ENCODE data around the gene ATPAF1.

The ATPAF1 gene

DNA sequence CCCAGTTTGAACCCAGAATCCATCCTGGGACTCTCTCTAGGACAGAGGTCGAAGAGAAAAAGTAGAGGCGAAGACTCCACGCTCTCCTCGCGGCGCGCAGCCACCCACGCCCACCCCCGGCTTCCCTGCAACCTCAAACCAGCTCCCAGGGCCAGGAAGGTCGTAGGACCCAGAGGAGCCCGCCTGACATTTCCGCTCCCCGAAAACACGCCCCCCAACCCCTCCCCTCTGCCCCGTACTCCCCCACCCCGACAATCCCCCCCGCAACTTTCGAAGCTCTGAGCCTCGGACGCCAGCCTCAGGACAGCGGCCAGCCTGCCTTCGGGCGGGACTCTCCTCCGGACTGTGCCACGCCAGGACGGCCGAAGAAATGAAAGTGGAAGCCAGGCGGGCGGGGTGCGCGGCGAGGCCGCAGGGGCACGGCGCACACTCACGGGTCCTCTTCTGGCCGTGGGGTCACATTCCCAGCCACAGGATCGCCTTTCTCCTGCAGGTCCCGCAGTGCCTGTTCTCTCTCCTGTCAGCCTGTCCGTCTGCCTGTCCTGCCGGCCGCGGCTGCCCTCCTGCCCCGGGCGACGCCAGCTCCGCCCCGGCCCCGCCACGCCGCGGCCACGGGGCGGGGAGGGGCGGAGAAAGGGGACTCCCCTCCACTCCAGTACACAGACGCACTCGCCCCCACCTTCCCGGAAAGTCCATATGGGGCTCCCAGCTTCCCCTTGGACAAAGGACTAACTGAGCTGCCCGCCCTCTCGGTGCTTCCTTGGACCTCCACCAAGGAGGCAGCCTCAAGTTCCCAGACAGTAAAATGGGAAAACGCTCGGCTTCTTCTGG, 51.7 kb downstream of the ATPAF1 start, which contains the start of gene MOB3C:
Gene MOB3C, minus strand, starts transcription at position 535 of the 831 bp plus-strand sequence. CDS start 3,490 bp downstream, outside the sequence.
- H3K4me3 ChIP-seq (replicated peaks in 1 of 2; ENCODE audit: low read depth in 2 of 2, low read length in 2 of 2) = peak within 1 kb of the TSS; percentile 84 to 91
- TF ChIP-seq, protein P1, sequence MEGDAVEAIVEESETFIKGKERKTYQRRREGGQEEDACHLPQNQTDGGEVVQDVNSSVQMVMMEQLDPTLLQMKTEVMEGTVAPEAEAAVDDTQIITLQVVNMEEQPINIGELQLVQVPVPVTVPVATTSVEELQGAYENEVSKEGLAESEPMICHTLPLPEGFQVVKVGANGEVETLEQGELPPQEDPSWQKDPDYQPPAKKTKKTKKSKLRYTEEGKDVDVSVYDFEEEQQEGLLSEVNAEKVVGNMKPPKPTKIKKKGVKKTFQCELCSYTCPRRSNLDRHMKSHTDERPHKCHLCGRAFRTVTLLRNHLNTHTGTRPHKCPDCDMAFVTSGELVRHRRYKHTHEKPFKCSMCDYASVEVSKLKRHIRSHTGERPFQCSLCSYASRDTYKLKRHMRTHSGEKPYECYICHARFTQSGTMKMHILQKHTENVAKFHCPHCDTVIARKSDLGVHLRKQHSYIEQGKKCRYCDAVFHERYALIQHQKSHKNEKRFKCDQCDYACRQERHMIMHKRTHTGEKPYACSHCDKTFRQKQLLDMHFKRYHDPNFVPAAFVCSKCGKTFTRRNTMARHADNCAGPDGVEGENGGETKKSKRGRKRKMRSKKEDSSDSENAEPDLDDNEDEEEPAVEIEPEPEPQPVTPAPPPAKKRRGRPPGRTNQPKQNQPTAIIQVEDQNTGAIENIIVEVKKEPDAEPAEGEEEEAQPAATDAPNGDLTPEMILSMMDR (IDR thresholded peaks at IDR 0.05; ENCODE audit: low read depth, low read length) = no peak
- DNase-seq (ENCODE audit: low read depth in 2 of 2) = peak; percentile 72 to 88

DNA sequence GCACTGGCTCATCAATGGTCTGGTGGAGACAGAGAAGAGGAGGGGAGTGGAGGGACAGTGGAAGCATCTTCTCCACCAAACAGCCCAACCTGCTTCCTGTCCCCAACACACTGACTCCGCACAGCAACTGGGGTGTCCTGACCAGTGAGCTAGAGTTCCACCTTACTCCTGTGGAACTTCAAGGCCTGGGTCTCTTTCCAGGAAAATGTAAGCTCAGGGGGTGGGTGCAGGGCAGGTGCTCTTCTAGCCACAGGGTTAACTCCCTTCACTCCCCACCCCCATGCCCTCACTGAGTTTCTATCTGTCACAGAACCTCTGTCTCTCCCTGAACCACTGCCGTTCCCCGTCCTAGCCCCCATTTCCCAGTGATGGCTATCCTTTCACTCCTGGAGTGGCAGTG, 52.4 kb downstream of the ATPAF1 start:
- no peak for DNase-seq (ENCODE audit: low read depth in 2 of 2)
- H3K4me3 ChIP-seq (replicated peaks in 1 of 2; ENCODE audit: low read depth in 2 of 2, low read length in 2 of 2) = peak overlapping the region; percentile 84 to 91
- TF ChIP-seq, protein P1 (IDR thresholded peaks at IDR 0.05; ENCODE audit: low read depth, low read length) = no peak

DNA sequence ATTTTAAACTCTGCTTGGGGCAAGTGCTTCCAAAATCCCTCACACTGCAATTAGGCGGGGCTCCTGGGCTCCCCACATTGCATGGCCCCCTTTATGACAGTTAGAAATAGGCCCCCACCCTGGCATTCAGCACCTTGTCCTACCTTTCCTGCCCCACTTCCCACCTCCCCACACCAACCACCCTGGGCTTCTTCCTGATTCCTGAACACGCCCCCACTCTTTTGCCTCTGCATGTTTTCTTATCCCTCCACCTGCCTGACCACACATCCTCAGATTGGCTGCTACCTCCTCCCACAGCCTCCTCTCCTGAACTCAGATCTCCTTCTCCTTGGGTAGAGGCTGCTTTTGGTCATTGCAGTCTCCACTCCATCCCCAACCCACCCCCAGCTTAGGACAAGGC, 53.1 kb downstream of the ATPAF1 start:
- TF ChIP-seq, protein P1 (IDR thresholded peaks at IDR 0.05; ENCODE audit: low read depth, low read length) = no peak
- no peak overlapping the region for H3K4me3 ChIP-seq (replicated peaks in 1 of 2; ENCODE audit: low read depth in 2 of 2, low read length in 2 of 2)
- DNase-seq (ENCODE audit: low read depth in 2 of 2) = no peak

DNA sequence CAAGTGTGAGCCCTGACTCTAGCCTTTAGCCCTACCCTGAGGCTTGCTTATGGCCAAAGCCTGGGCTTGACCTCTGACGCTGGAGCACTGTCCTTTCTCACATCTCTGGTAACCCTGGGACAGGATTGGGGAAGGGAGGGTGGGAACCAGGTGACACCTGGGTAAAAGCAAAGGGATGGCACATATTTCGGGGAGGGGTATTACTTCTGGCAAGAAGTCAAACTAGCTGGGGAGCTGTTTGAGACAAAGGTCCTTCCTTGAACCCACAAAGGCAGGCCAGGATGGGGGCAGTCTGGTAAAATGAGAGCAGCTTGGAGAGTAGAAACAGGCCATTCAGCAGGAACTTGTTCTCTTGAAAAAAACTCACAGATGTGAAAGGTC, 53.6 kb downstream of the ATPAF1 start:
- TF ChIP-seq, protein P1 (IDR thresholded peaks at IDR 0.05; ENCODE audit: low read depth, low read length) = no peak
- DNase-seq (ENCODE audit: low read depth in 2 of 2) = no peak
- no peak overlapping the region for H3K4me3 ChIP-seq (replicated peaks in 1 of 2; ENCODE audit: low read depth in 2 of 2, low read length in 2 of 2)

GRCh38 chr1:46613661-46614603, 54.2 kb downstream of the ATPAF1 start:
- peak; percentile 72 to 87 for DNase-seq (ENCODE audit: low read depth in 2 of 2)
- TF ChIP-seq, protein P1 (IDR thresholded peaks at IDR 0.05; ENCODE audit: low read depth, low read length) = no peak
- H3K4me3 ChIP-seq (replicated peaks in 1 of 2; ENCODE audit: low read depth in 2 of 2, low read length in 2 of 2) = no peak overlapping the region

GRCh38 chr1:46612937-46613660, 55.1 kb downstream of the ATPAF1 start:
- TF ChIP-seq, protein P1 (IDR thresholded peaks at IDR 0.05; ENCODE audit: low read depth, low read length) = no peak
- no peak for DNase-seq (ENCODE audit: low read depth in 2 of 2)
- no peak overlapping the region for H3K4me3 ChIP-seq (replicated peaks in 1 of 2; ENCODE audit: low read depth in 2 of 2, low read length in 2 of 2)
